ENCODE measurements around the gene C20orf202. TPM values are rescaled to one million over a fixed set of nuclear protein-coding genes. Genes with fewer than 3 reads are reported as not detected.
A peak's percentile ranks its signal among the peaks of the same experiment; 100 is the strongest.

Gene C20orf202
- total and polyA plus RNA-seq, 8 donors: 0.76 to 1.7 (median 1.3) TPM; not detected in 1

GRCh38 chr20:1185790-1186334, 17.4 kb upstream of the C20orf202 start:
- H3K27ac ChIP-seq: no peak overlapping the region
- intact Hi-C loops (cut with DNase I): no loop called here

GRCh38 chr20:1186367-1186991, 16.8 kb upstream of the C20orf202 start:
- no peak for DNase-seq
- intact Hi-C loops (cut with DNase I): no loop called here
- H3K4me1 ChIP-seq: peaks cover 5 to 13% of the 10 kb centered on the region in 2 donors
- no peak for TF ChIP-seq CTCF (IDR thresholded peaks at IDR 0.05)
- no peak overlapping the region for H3K27ac ChIP-seq
- H3K4me3 ChIP-seq: no peak overlapping the region
- H3K27me3 ChIP-seq: peaks cover 10 to 46% of the 10 kb centered on the region in 2 donors
- no peak for ATAC-seq
- no peaks in the 10 kb centered on the region for H3K9me3 ChIP-seq
- no peaks in the 10 kb centered on the region for H3K36me3 ChIP-seq

More at GRCh38 chr20:1185790-1186334, 17.4 kb upstream of the C20orf202 start:
- Histone ChIP-seq H3K4me1 (peaks cover 5 to 13% of the 10 kb centered on the region in 2 donors), H3K27me3 (peaks cover 10 to 46% of the 10 kb centered on the region in 2 donors), H3K4me3 (peak overlapping the region; percentile 35 to 41), H3K9me3 (no peaks in the 10 kb centered on the region), H3K36me3 (peaks cover 0 to 4% of the 10 kb centered on the region in 2 donors)
- peak; percentile 27 to 44 for TF ChIP-seq CTCF (IDR thresholded peaks at IDR 0.05)
- DNase-seq (peak in 1 of 4 donors; percentile 64), ATAC-seq (peak; percentile 85)

- peak overlapping the region in 1 of 2 donors; percentile 33 for H3K27ac ChIP-seq
Measured at GRCh38 chr20:1187605-1188171, 15.6 kb upstream of the C20orf202 start.

GRCh38 chr20:1188347-1188746, 14.9 kb upstream of the C20orf202 start:
- Histone ChIP-seq H3K36me3 (no peaks in the 10 kb centered on the region), H3K4me3 (no peak overlapping the region), H3K27ac (no peak overlapping the region), H3K4me1 (peaks cover 5 to 13% of the 10 kb centered on the region in 2 donors), H3K9me3 (no peaks in the 10 kb centered on the region), H3K27me3 (peaks cover 10 to 39% of the 10 kb centered on the region in 2 donors)
- no peak for DNase-seq
- TF ChIP-seq CTCF (IDR thresholded peaks at IDR 0.05): no peak
- intact Hi-C loops (cut with DNase I): no loop called here
- ATAC-seq: no peak

More at GRCh38 chr20:1187605-1188171, 15.6 kb upstream of the C20orf202 start:
- no peak for DNase-seq
- peaks cover 5 to 13% of the 10 kb centered on the region in 2 donors for H3K4me1 ChIP-seq
- H3K36me3 ChIP-seq: no peaks in the 10 kb centered on the region
- intact Hi-C loops (cut with DNase I): no loop called here
- TF ChIP-seq CTCF (IDR thresholded peaks at IDR 0.05): no peak
- H3K9me3 ChIP-seq: no peaks in the 10 kb centered on the region
- peaks cover 10 to 43% of the 10 kb centered on the region in 2 donors for H3K27me3 ChIP-seq
- ATAC-seq: no peak
- no peak overlapping the region for H3K4me3 ChIP-seq

- intact Hi-C loops (cut with DNase I): no loop called here
- no peak for DNase-seq
- no peak overlapping the region for H3K4me3 ChIP-seq
- H3K27ac ChIP-seq: no peak overlapping the region
- ATAC-seq: no peak
- peaks cover 3 to 24% of the 10 kb centered on the region in 2 donors for H3K27me3 ChIP-seq
- H3K4me1 ChIP-seq: peaks cover 5 to 12% of the 10 kb centered on the region in 2 donors
- H3K9me3 ChIP-seq: no peaks in the 10 kb centered on the region
- H3K36me3 ChIP-seq: no peaks in the 10 kb centered on the region
- TF ChIP-seq CTCF (IDR thresholded peaks at IDR 0.05): no peak
Measured at GRCh38 chr20:1189827-1190226, 13.4 kb upstream of the C20orf202 start.
